ENCODE data around the gene MALAT1. TPM values are rescaled to one million over a fixed set of nuclear protein-coding genes. Genes with fewer than 3 reads are reported as not detected.
A peak's percentile ranks its signal among the peaks of the same experiment; 100 is the strongest.

Gene MALAT1
- total RNA-seq, 1 donor from 2014 or later = 16,538 TPM

GRCh38 chr11:65491614-65492386 lies 7.0 kb upstream of the MALAT1 start:
- Mint-ChIP-seq H3K27me3 (ENCODE audit: unreplicated experiment) (no peaks in the 10 kb centered on the region), H3K9me3 (ENCODE audit: unreplicated experiment) (no peaks in the 10 kb centered on the region), H3K27ac (ENCODE audit: unreplicated experiment) (no peak overlapping the region), H3K36me3 (ENCODE audit: unreplicated experiment) (no peaks in the 10 kb centered on the region), H3K4me3 (ENCODE audit: unreplicated experiment) (peak overlapping the region; percentile 49), H3K4me1 (ENCODE audit: unreplicated experiment) (peaks cover 90% of the 10 kb centered on the region)
- peak; percentile 90 for DNase-seq (ENCODE audit: extremely low spot score, unreplicated experiment)
- no peak for TF ChIP-seq CTCF (IDR thresholded peaks at IDR 0.05)

DNA sequence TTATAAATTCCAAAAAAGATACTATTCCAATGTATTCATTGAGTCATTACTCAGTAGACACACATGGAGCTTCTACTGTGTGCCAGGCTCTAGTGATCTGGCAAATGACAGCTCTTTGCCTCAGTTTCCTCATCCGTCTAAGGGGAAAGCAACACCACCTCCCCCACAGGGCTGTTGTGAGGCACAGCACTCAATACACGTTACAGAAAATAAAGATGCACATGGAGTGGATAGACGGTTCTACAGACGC lies 6.5 kb upstream of the MALAT1 start:
- no peak for TF ChIP-seq CTCF (IDR thresholded peaks at IDR 0.05)
- H3K4me1 Mint-ChIP-seq (ENCODE audit: unreplicated experiment) = peaks cover 90% of the 10 kb centered on the region
- no peaks in the 10 kb centered on the region for H3K36me3 Mint-ChIP-seq (ENCODE audit: unreplicated experiment)
- H3K27me3 Mint-ChIP-seq (ENCODE audit: unreplicated experiment) = no peaks in the 10 kb centered on the region
- H3K27ac Mint-ChIP-seq (ENCODE audit: unreplicated experiment) = no peak overlapping the region
- no peak overlapping the region for H3K4me3 Mint-ChIP-seq (ENCODE audit: unreplicated experiment)
- DNase-seq (ENCODE audit: extremely low spot score, unreplicated experiment) = no peak
- no peaks in the 10 kb centered on the region for H3K9me3 Mint-ChIP-seq (ENCODE audit: unreplicated experiment)

DNA sequence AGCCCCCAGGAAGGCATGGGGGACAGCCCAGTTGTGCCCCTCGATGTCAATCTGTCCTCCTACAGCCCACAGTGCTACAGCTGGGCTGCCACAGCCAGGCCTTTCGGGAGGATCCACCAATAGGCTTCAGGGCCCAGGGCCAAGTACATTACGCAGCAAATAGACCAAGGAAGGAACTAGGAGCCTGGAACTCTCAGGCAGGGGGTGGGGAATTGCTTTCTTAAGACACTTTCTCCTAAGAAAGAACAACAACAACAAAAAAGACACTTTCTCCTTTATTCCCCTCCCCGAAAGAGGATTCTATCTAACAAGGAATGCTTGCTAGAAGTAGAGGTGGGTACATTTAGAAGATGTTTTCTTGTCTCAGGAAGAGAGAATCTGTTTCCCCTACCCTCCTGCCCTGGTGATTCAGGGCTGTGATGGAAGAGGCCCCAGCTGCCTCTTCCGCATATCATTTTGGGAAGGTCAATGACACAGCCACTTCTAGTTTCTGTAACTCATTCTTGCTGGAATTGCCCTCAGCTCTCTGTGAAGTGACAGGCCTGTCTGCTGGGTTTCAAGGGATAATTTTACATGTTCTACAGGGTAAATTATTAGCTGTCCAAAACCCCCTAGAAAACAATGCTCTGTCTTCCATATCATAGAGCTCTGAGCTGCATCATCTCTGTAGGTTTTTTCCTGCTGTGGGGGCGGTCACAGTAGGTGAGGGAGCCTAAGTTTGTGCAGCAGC lies 6.0 kb upstream of the MALAT1 start:
- H3K36me3 Mint-ChIP-seq (ENCODE audit: unreplicated experiment) = no peaks in the 10 kb centered on the region
- H3K27ac Mint-ChIP-seq (ENCODE audit: unreplicated experiment) = no peak overlapping the region
- H3K4me1 Mint-ChIP-seq (ENCODE audit: unreplicated experiment) = peaks cover 88% of the 10 kb centered on the region
- H3K9me3 Mint-ChIP-seq (ENCODE audit: unreplicated experiment) = no peaks in the 10 kb centered on the region
- H3K27me3 Mint-ChIP-seq (ENCODE audit: unreplicated experiment) = no peaks in the 10 kb centered on the region
- peak overlapping the region; percentile 47 for H3K4me3 Mint-ChIP-seq (ENCODE audit: unreplicated experiment)
- TF ChIP-seq CTCF (IDR thresholded peaks at IDR 0.05) = no peak
- DNase-seq (ENCODE audit: extremely low spot score, unreplicated experiment) = no peak

DNA sequence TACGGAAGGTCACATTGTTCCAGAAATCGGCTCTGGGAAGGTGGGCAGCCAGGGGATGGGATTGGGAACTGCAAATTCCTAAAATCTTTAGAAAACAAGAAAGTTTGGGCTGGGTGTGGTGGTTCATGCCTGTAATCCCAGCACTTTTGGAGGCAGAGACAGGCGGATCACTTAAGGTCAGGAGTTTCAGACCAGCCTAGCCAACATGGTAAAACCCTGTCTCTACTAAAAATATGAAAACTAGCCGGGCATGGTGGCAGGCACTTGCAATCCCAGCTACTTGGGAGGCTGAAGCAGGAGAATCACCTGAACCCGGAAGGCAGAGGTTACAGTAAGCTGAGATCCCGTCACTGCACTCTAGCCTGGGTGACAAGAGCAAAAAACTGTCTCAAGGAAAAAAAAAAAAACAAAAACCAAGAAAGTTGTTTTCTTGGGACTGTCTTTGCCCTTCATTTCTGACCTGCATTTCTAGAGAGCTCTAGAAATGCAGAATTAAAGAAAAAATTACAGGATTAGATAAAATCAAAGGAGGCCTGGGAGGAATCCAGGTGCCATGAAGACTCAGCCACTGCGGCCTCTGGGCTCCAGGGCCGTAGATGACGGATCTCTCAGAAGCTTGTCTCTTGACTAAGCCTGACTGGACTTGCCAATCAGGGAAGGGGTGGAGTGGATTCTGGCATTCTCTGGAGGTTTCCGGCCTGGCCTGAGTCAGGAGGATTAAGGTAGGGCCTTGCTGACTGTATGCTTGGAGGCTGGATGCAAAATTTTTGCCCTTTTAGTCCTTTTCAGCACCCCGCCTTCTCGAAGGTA lies 5.3 kb upstream of the MALAT1 start:
- H3K27me3 Mint-ChIP-seq (ENCODE audit: unreplicated experiment) = no peaks in the 10 kb centered on the region
- no peak for TF ChIP-seq CTCF (IDR thresholded peaks at IDR 0.05)
- H3K4me1 Mint-ChIP-seq (ENCODE audit: unreplicated experiment) = peaks cover 80% of the 10 kb centered on the region
- no peak overlapping the region for H3K27ac Mint-ChIP-seq (ENCODE audit: unreplicated experiment)
- no peak for DNase-seq (ENCODE audit: extremely low spot score, unreplicated experiment)
- H3K36me3 Mint-ChIP-seq (ENCODE audit: unreplicated experiment) = no peaks in the 10 kb centered on the region
- no peaks in the 10 kb centered on the region for H3K9me3 Mint-ChIP-seq (ENCODE audit: unreplicated experiment)
- H3K4me3 Mint-ChIP-seq (ENCODE audit: unreplicated experiment) = peak overlapping the region; percentile 47

All from osteocyte (in vitro differentiated cells).